ENCODE results near the gene CYP21A2. TPM values are rescaled to one million over a fixed set of nuclear protein-coding genes. Genes with fewer than 3 reads are reported as not detected.
"Not testable (repeated sequence)": the region's sequence is repeated elsewhere in the genome, so short reads cannot be mapped to it uniquely, and the experiment has no call there.

Gene CYP21A2
- polyA plus RNA-seq (ENCODE audit: low read depth in 6 of 6): not detected

- not testable (repeated sequence) for H3K36me3 Mint-ChIP-seq, H3K9me3 Mint-ChIP-seq, H3K4me3 Mint-ChIP-seq, DNase-seq, H3K27me3 Mint-ChIP-seq, H3K4me1 Mint-ChIP-seq
- peak; percentile 87 for ATAC-seq (ENCODE audit: low read depth in 2 of 2)
- peak within 1 kb of the TSS in 1 of 6 donors; percentile 62 for H3K27ac Mint-ChIP-seq
These were observed at the start of gene CYP21A2 for GRCh38 chr6:32037598-32038524. Gene CYP21A2 (plus strand): TSS chr6:32038415. CDS start chr6:32038423, 8 bp downstream.

GRCh38 chr6:31989363-31989762 is 48.9 kb upstream of the CYP21A2 start:
- H3K36me3 Mint-ChIP-seq; H3K27me3 Mint-ChIP-seq; H3K9me3 Mint-ChIP-seq; H3K27ac Mint-ChIP-seq; H3K4me3 Mint-ChIP-seq; ATAC-seq (ENCODE audit: low read depth in 2 of 2); DNase-seq; H3K4me1 Mint-ChIP-seq: not testable (repeated sequence)

- DNase-seq; H3K27ac Mint-ChIP-seq; H3K4me3 Mint-ChIP-seq; H3K9me3 Mint-ChIP-seq; H3K36me3 Mint-ChIP-seq; ATAC-seq (ENCODE audit: low read depth in 2 of 2); H3K27me3 Mint-ChIP-seq; H3K4me1 Mint-ChIP-seq: not testable (repeated sequence)
These were observed 43.8 kb upstream of the CYP21A2 start for GRCh38 chr6:31994421-31994820.

DNA sequence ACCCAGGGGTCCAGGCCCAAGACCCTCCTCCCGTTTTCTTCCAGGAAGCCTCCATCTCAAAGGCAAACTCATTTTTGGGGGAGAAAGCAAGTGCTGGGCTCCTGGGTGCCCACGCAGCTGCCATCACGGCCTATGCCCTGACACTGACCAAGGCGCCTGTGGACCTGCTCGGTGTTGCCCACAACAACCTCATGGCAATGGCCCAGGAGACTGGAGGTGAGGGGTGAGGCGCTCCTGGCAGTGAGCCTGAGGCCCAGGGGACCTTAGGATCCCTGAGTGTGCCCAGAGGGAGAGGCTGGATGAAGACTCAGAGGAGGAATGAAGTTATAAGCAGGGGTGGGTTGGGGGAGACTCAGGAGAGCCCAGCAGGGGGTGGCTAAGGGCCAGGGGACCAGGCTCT is 41.8 kb upstream of the CYP21A2 start:
- ATAC-seq (ENCODE audit: low read depth in 2 of 2): not testable (repeated sequence)

GRCh38 chr6:32002546-32003268 is 35.5 kb upstream of the CYP21A2 start:
- ATAC-seq (ENCODE audit: low read depth in 2 of 2); H3K36me3 Mint-ChIP-seq; H3K9me3 Mint-ChIP-seq; H3K4me3 Mint-ChIP-seq; H3K27ac Mint-ChIP-seq; DNase-seq; H3K4me1 Mint-ChIP-seq; H3K27me3 Mint-ChIP-seq: not testable (repeated sequence)

More for the DNA sequence above, 41.8 kb upstream of the CYP21A2 start:
- H3K4me3 Mint-ChIP-seq, DNase-seq, H3K9me3 Mint-ChIP-seq, H3K36me3 Mint-ChIP-seq, H3K4me1 Mint-ChIP-seq, H3K27me3 Mint-ChIP-seq: not testable (repeated sequence)
- peak overlapping the region in 2 of 6 donors; percentile 29 to 63 for H3K27ac Mint-ChIP-seq

DNA sequence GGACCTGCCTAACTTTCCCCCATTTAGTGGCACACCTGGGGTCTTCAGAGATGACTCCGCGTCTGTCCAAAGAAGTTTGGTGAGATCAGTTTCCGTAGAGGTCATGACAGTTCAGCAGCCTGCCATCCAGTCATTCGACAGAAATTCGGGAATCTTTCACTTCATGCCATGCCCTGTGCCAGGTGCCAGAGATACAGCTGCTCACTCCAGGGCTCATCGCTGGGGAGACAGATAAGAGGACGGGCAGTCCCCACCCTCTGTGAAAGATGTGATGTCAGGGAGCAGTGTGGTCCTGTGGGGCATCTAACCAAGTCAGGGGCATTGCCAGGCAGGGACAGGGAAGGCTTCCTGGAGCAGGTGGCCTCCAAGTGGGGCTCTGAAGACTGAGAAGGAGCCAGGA is 34.9 kb upstream of the CYP21A2 start:
- DNase-seq; ATAC-seq (ENCODE audit: low read depth in 2 of 2); H3K27me3 Mint-ChIP-seq; H3K4me3 Mint-ChIP-seq; H3K4me1 Mint-ChIP-seq; H3K36me3 Mint-ChIP-seq; H3K9me3 Mint-ChIP-seq; H3K27ac Mint-ChIP-seq: not testable (repeated sequence)

GRCh38 chr6:32004393-32004792 is 33.8 kb upstream of the CYP21A2 start:
- not testable (repeated sequence) for H3K36me3 Mint-ChIP-seq; ATAC-seq (ENCODE audit: low read depth in 2 of 2); DNase-seq; H3K27ac Mint-ChIP-seq; H3K4me3 Mint-ChIP-seq; H3K9me3 Mint-ChIP-seq; H3K27me3 Mint-ChIP-seq; H3K4me1 Mint-ChIP-seq

GRCh38 chr6:32004864-32005537 is 33.2 kb upstream of the CYP21A2 start:
- H3K9me3 Mint-ChIP-seq, DNase-seq, H3K4me1 Mint-ChIP-seq, H3K36me3 Mint-ChIP-seq, H3K27me3 Mint-ChIP-seq, H3K27ac Mint-ChIP-seq, H3K4me3 Mint-ChIP-seq: not testable (repeated sequence)
- peak; percentile 83 to 93 for ATAC-seq (ENCODE audit: low read depth in 2 of 2)

GRCh38 chr6:32005538-32005880 is 32.7 kb upstream of the CYP21A2 start:
- not testable (repeated sequence) for H3K27me3 Mint-ChIP-seq; H3K4me1 Mint-ChIP-seq; H3K4me3 Mint-ChIP-seq; H3K27ac Mint-ChIP-seq; DNase-seq; ATAC-seq (ENCODE audit: low read depth in 2 of 2); H3K36me3 Mint-ChIP-seq; H3K9me3 Mint-ChIP-seq

DNA sequence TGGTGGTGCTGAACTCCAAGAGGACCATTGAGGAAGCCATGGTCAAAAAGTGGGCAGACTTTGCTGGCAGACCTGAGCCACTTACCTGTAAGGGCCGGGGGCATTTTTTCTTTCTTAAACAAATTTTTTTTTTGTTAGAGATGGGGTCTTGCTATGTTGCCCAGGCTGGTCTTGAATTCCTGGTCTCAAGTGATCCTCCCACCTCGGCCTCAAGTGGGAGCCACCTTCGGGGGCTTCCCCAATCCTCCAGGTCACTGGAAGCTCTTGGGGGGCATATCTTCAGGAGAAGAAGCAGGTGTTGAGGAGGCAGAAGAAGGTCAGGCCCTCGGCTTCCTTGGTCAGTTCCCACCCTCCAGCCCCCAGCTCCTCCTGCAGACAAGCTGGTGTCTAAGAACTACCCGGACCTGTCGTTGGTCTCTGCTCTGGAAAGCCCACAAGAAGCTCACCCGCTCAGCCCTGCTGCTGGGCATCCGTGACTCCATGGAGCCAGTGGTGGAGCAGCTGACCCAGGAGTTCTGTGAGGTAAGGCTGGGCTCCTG is 32.2 kb upstream of the CYP21A2 start:
- not testable (repeated sequence) for H3K27ac Mint-ChIP-seq; H3K9me3 Mint-ChIP-seq; H3K36me3 Mint-ChIP-seq; ATAC-seq (ENCODE audit: low read depth in 2 of 2); H3K4me3 Mint-ChIP-seq; H3K4me1 Mint-ChIP-seq; H3K27me3 Mint-ChIP-seq; DNase-seq

DNA sequence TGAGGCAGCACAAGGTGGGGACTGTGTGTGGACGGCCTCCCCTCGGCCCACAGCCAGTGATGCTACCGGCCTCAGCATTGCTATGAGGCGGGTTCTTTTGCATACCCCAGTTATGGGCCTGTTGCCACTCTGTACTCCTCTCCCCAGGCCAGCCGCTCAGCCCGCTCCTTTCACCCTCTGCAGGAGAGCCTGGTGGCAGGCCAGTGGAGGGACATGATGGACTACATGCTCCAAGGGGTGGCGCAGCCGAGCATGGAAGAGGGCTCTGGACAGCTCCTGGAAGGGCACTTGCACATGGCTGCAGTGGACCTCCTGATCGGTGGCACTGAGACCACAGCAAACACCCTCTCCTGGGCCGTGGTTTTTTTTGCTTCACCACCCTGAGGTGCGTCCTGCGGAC is 31.1 kb upstream of the CYP21A2 start:
- H3K27ac Mint-ChIP-seq; H3K4me1 Mint-ChIP-seq; ATAC-seq (ENCODE audit: low read depth in 2 of 2); H3K4me3 Mint-ChIP-seq; H3K9me3 Mint-ChIP-seq; H3K27me3 Mint-ChIP-seq; DNase-seq; H3K36me3 Mint-ChIP-seq: not testable (repeated sequence)

DNA sequence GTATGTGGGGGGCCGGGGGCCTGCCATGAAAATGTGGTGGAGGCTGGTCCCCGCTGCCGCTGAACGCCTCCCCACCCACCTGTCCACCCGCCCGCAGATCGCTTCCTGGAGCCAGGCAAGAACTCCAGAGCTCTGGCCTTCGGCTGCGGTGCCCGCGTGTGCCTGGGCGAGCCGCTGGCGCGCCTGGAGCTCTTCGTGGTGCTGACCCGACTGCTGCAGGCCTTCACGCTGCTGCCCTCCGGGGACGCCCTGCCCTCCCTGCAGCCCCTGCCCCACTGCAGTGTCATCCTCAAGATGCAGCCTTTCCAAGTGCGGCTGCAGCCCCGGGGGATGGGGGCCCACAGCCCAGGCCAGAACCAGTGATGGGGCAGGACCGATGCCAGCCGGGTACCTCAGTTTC is 30.2 kb upstream of the CYP21A2 start:
- not testable (repeated sequence) for H3K36me3 Mint-ChIP-seq; H3K9me3 Mint-ChIP-seq; H3K4me3 Mint-ChIP-seq; H3K27me3 Mint-ChIP-seq; ATAC-seq (ENCODE audit: low read depth in 2 of 2); H3K4me1 Mint-ChIP-seq; DNase-seq; H3K27ac Mint-ChIP-seq

GRCh38 chr6:32008616-32009015 is 29.6 kb upstream of the CYP21A2 start:
- peak overlapping the region in 1 of 6 donors; percentile 73 for H3K27ac Mint-ChIP-seq
- not testable (repeated sequence) for H3K9me3 Mint-ChIP-seq; H3K27me3 Mint-ChIP-seq; ATAC-seq (ENCODE audit: low read depth in 2 of 2); H3K36me3 Mint-ChIP-seq; H3K4me3 Mint-ChIP-seq; DNase-seq; H3K4me1 Mint-ChIP-seq
